Stimulated activated CD8-positive, alpha-beta memory T cell treated with anti-CD3 and anti-CD28 coated beads, Interleukin-15, amount 100 ng/mL, for 4 hours (primary cell): Measurements from ENCODE around the gene KIF17.
"Not testable (repeated sequence)": the region's sequence is repeated elsewhere in the genome, so short reads cannot be mapped to it uniquely, and the experiment has no call there.

Experiments used
- DNase-seq, 2 donors: peaks; one replicate each; pipeline ENCODE4 v3.0.0-alpha.2; 2020; ENCODE audit warnings: low read depth in 2 of 2

KIF17 gene

DNA sequence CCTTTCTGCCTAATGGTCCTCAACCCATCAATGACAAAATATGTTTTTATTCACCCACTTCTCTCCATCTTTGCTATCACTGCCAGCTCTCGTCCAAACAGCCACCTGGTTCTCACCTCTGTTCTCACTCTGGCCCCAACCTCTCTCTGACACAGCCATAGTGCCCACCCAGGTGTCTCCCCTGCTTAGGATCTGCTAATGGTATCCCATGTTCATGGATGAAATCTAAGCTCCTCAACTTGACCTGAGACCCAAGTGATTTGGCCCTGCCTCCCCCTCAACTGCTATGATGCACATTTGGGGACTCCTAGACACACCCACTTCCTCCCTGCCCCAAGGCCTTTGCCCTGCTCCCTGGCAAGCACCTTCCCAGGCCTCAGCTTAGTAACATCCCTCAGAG is 25.9 kb downstream of the KIF17 start:
- DNase-seq, result no peak

DNA sequence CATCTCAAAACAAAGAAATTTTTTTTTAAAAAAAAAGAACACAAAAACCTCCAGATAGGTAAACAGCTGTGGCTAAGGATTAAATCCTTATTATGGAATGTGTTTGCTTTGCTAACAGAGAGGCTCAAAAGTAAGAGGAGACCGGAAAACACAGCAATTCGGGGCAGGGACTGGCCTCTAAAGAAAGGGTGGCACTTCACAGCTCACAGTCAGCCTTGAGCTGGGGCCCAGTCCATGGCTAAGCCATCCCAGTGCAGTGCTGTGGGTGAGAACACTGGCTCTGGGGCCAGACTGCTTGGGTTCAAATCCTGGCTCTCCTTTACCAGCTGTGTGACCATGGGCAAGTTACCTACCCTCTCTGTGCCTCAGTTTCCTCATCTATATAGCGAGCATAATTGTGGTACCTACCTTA is 28.2 kb downstream of the KIF17 start:
- no peak for DNase-seq

DNA sequence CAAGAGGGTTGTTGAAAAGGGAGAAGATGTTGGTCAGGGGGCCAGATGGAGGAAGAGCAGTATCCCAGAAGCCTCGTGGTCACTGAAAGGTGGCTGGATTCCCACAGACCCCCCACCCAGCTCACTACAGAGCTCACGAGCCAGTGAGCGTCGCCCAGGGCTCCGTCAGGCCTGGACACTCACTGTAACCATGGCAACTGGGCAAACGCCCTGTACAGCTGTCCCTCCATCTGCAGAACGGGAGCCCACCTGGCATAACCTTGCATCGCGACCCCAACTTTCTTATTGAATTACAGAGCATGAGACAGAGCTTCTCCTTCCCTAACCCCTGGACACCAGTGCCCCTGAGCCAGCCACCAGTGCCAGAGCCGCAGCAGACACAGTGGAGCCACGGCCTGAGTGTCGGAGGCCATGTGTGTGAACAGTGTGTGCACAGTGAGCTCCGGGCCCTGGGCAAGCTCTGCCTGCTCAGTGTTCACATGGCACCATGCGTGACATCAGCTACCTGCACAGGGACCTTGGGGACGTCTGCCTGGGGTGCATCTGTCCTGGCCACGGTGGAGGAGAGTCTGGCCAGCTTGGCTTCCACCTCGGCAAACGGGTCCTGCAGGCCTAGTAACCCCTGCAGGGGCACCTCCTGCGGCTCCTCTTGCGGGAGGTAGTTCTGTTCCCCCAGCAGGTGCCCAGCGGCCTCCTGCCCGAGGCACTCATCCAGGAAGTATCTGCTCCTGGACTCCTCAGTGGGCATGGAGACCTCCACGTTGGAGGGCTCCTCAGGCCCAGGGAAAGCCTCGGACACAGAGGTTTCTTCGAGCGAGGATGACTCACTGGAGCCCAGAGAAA is 30.7 kb downstream of the KIF17 start:
- DNase-seq, result no peak

DNA sequence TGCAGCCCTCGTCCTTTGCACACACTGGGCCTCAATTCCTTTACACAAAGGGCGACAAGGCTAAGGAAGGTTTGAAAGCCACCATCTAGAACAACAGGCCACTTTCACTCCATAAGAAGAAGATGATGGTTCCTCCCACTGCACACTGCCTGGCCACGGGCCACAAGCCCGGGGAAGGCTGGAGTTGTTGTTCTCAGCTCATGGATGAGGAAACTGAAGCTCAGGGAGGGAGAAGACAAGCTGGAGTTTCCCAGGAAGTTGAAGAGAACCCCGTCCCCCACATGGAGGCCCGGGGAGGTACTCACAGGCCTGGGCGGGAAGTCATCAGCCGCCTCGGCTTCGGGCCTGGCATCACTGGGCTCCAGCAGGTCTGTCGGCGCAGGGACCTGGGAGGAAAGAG is 32.1 kb downstream of the KIF17 start:
- DNase-seq, result no peak

DNA sequence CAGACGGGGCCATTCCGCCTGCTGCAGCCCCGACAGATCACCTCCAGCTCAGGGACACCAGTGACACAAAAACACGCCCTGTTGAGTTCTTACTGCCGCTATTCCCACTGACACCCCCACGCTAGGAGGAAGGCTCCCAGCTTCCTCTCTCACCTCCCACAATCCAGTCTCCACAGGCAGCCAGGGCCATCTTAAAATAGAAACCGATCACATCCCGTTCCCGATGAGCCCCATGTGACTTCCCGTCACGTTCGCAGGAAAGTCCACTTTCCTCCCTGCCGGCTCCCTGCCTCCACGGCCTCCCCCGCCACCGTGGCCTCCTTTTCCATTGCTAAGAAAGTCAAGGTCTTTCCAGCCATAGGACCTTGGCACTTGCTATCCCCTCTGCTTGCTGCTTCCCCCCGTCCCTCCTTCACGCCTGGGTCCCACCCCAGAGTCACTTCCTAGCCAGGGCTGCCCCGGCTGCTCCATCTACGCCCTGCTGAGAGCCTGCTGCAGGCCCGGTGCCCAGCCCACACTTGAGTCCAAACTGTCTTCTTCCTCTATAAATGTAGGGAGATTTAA is 32.6 kb downstream of the KIF17 start:
- no peak for DNase-seq

DNA sequence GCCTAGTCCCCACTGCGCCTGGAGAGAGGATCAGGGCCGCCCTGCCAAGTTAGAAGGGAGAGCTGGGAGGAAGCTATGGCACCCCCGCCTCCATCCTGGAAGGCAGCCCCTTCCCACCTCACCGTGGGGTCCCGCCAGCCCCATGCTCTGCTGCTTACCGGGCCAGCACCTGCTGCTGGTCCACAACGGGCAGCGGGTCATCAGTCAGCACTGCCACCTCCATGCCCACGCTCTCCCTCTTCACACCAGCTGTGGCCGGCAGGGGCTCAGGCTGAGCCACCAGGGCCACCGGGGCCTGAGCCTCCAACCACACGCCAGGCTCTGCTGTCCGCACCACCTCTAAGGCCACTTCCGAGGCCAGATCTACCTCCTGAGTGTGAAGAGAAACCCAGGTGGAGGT is 33.2 kb downstream of the KIF17 start:
- no peak for DNase-seq

DNA sequence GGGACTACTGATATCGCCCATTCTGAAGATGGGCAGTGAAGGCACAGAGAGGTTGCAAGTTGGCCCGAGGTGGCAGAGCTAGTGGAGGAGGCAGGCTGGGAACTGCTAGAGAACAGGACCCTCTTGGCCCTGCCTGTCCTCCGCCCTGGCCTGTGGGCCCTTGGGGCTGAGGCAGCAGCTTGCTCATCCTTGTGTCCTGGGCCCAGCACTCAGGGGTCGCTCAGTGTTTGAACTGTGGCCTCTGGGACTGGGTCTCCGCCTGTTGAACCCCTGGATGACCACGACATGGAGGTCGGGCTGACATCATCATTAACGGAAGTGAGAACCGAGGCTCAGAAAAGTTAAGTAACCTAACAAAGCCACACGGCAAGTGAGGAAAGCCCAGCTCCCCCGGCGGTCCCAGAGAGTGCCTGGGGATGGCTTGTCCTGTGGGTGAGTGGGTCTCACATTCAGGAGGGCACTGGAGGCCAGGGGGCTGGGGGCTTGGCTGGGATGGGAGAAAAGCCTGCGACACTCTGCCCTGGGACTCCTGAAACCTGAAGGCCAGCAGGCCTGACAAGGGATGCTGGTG is 33.7 kb downstream of the KIF17 start:
- no peak for DNase-seq

DNA sequence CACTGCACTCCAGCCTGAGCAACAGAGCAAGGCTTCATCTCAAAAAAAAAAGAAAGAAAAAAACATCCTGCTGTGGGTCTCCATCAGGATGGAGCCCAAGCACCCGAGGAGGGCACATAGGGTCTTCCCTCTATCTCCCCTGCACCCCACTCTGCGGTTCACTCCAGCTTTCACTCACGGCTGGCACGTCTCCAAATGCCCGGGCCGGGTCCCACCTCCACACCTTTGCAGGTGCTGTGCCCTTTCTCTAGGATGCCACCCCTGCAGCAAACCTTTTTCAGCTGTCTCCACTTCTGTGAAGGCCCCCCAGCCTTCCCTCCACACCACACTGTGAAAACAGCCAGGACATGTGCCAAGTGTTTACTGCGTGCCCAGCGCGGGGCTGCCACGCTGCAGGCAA is 34.2 kb downstream of the KIF17 start:
- no peak for DNase-seq

DNA sequence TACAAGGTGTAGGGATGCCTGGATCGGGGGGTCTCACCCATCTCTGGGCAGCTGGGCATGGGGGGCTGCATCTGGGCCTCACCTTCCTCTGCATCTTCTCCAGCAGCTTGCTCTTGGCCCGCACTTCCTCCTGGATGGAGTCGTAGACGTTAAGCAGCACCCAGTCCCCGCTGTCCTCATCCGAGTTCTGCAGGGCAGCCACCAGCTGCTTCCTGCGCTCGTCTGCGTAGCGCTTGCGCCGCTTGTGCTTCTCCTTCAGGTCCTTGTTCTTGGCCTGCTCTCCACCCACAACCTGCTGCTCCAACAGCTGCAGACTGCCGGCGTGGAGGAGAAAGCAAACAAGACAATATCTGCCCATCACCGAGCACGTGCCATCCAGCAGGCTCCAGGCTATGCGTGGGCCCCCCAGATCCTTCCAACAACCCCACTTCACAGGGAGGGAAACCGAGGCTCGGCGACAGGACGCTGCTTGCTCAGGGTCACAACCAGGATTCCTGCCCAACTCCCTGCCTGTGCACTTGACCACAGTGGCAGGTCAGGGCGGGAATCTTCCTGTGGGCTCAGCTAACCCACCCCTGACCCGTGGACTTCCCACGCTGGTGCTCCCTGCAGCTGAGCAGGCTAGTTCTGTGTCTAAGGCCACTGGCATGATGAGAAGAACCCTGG is 35.1 kb downstream of the KIF17 start:
- no peak for DNase-seq

DNA sequence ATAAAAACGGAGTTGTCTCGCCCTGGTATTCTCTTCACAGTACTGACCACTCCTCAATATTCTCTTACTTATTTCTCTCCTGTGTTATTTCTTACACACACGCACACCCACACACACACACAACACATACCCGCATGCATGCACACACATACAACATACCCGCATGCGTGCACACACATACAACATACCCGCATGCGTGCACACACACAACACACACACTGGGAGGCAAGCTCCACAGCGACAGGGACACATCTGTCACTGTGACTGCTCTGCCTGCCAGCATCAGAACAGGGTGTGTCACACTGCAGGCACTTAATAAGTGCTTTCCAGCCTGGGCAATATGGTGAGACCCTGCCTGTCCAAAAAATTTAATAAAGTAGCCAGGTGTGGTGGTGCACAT is 35.8 kb downstream of the KIF17 start:
- DNase-seq, result no peak

DNA sequence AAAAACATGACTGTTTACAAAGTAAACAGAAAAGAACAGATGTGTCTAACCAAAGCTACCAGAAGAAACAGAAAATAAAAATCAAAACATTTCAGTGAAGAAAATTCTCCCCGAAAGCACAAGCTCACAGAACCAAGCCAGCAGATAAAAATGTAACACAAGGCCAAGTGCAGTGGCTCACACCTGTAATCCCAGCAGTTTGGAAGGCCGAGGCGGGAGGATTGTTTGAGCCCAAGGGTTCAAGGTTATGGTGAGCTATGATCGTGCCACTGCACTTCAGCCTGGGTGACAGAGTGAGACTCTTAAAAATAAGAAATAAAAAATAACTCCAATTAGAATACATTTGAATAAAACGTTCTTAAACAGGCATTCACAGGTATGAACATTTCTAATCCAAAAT is 37.5 kb downstream of the KIF17 start:
- DNase-seq, result no peak

DNA sequence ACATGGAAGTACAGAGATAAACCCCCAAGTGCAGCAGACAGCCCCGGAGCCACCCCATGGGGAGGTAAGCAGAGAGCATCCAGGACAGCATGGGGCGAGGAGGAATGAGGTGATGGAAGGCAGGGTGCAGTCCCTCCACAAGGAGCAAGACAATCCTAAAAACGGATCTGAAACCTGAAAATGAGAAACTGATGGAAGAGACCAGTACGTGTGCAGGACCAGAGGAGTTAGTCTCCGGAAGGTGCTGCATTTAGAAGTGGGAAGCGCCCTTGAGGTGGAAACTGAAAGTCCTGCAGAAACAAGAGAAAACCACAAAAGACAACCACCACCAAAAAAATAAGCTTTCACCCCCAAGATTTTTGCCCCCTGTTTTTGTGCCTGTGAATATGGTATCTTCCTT is 39.2 kb downstream of the KIF17 start:
- DNase-seq, result no peak

DNA sequence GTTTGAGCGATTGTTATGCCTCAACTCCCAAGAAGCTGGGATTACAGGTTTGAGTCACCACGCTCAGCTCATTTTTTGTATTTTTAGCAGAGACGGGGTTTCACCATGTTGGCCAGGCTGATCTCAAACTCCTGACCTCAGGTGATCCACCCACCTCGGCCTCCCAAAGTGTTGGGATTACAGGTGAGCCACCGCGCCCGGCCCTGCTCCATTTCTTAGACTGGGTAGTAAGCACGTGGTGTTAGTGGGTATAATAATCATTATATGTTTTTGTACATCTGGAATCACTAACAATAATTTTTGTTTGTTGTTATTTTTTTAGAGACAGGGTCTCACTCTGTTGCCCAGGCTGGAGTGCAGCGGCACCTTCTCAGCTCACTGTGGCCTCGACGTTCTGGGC is 44.2 kb downstream of the KIF17 start:
- not testable (repeated sequence) for DNase-seq

DNA sequence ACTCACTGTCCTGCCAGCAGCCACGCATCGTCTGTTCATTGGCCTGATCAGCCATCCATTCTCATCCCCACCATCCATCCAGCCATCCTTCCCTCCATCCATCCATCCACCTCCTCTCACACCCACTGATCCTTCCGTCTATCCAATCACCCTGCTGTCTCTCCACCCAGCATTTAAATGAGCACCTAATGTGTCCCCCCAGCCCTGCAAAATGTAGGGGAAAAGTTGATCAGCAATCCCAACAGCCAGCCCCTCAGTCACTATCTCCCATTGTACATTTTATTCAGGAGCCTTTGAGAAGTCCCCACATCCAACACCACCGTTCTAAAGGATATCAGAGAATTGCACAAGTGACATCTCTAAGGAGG is 45.6 kb downstream of the KIF17 start:
- no peak for DNase-seq

DNA sequence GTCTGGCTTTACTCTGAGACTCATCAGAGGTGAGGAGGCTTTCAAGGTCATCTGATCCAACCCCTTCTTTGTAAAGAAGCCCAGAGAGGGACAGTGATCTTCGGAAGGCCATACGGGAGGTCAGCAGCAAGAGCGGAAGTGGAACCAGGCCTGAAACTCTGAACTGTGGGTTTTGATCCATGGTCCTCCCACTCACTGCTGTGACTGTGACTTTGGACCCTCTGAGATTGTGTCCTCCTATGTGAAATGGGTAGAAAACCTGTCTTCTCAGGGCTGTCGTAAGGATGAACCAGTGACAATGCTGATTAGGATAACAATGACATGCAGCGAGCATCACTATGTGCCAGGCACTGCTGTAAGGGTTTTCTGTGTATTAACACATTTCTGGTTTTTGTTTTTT is 46.9 kb downstream of the KIF17 start:
- DNase-seq, result no peak

DNA sequence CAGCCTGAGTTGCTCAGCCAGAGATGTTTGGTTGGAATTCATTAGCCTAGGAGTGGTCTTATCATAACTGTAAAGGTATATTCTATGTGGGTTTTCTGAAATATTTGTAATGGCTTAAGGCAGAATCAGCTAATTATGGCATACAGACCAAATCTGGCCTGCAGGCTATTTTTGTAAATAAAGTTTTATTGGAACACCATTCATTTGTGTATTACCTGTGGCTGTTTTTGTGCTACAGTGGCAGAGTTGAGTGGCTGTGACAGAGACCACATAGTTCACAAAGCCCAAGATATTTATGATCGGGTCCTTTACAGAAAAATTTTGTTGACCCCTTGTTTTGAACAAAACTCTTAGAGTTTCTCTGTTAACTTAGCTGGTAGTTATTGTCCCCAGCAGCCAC is 49.2 kb downstream of the KIF17 start:
- DNase-seq, result no peak

DNA sequence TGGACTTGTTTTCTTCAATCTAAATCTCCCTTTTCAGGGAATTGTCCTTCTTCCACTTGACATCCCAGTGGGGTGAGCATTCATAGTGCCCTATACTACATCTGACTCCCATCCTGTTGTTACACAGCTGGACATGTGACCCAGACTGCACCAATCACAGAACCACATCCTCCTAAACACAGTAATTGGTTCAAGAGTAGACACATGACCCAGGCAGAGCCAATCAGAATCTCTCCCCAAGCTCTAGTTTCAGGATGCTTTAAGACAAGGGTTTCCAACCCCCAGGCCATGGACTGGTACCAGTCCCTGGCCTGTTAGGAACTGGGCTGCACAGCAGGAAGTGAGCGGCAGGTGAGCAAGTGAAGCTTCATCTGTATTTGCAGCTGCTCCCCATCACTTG is 51.0 kb downstream of the KIF17 start:
- DNase-seq, result no peak

DNA sequence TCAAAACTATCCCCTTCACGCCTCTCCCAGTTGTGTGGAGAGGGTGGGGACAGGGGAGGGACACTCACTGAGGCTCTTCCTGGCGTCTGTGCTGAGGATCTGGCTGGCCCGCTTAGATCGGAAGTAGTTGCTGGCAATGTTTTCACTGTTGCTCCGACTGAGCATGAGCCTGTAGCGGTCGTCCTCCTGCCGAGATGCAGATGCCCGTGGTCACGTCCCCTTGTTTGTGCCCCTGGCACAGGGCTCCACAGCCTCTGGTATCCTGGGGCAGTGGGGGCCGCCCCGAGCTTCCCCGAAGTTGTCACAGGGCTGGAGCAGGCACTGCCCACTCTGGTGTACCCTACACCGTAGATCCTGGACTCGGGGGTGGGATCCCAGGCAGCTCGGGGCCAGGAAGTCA is 51.7 kb downstream of the KIF17 start:
- DNase-seq, result no peak

DNA sequence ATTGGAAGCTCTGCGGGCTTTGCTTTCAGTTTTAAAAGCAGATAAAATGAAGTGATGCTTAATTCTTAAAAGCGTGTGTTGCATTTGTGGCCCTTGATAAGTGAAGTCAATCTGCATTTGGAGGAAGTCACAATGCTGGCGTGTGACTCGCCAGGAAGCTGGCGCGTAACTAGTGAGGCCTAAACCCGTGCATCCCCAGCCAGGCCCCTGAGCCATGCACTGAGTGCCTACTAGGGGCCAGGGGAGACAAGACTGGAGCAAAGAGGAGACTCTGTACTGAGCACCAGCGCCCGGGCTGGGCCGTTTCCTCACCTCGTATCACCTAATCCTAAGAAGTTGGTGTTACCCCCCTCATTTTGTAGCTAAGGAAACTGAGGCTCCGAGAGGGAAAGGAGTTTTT is 52.1 kb downstream of the KIF17 start:
- DNase-seq, result no peak

DNA sequence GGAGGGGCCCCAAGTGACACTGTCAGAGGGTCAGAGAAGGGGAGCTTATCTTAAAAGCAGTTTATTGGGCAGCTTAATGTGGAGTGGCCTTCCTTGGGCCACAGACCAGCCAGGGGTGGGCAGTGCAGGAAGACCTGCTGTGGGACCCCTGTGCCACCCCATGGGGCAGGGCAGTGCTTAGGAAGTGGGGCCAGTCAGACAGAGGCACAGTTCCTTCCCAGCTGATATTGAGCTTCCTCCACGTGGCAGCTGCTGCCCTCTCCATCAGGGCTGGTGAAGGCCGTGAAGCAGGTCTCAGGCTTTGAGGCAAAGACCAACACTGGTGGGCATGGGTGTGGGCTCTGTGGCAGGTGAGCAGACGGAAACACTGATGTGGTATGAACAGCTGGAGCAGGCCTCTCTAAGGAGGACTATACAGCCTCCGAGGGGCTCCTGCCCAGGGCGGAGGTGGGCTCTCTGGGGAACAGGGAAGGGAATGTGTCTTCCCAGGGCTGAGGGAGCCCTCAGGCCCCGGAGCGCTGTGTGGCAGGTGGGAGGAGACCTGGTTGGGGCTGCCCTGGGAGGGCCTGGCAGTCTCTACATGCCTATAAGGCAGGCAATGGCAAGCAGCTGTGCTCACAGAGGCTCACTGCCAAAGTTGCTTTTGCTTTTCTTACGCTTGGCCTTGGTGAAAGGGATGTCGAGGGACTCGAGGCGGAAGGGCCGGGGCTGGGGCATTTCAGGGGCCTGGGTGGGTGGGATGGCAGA is 53.7 kb downstream of the KIF17 start:
- DNase-seq, result no peak

DNA sequence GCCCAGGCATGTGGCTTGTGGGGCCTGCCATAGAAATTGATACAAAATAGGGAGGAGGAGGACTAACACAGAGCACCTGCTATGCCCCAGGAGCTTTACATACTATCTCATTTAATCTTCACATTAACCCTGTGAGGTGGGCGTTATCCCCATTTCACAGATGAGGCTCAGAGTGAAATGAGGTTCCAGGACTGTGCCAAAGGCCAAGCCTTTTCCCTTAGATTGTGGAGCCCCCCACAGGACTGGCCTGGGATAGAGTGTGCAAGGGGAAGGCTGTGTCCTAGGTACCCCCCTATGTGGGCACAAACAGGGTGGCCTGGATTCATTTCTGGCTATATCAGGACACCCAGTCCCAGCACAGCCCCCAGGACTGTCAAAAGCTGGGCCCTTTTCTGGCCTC is 54.4 kb downstream of the KIF17 start:
- DNase-seq, result no peak

DNA sequence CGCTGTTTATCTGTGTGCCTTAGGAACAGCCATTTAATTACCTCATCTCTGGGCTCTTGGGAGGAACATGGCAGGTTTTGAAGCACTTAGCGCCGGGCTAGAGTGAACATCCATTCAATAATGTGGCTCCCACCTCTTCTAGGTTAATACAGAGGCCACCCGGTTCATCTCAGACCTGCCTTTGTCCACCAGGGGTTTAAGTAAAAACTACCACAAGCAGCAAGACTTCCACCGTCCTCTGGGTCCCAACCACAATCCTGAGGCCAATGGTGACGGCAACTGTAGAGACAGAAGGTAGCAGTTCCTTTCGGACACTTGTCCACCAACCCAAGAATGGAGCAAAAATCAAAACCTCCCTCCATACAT is 55.7 kb downstream of the KIF17 start:
- no peak for DNase-seq
